ENCODE results near the gene LEUTX.

LEUTX gene

GRCh38 chr19:39778763-39779162 lies at the start of gene LEUTX:
Gene LEUTX, plus strand, starts transcription at chr19:39778854. Its CDS starts 67 bp downstream, at chr19:39778921.
- H3K4me1 ChIP-seq, result no peaks in the 10 kb centered on the region
- TF ChIP-seq Cebpa-rat (IDR thresholded peaks at IDR 0.05), result no peak

DNA sequence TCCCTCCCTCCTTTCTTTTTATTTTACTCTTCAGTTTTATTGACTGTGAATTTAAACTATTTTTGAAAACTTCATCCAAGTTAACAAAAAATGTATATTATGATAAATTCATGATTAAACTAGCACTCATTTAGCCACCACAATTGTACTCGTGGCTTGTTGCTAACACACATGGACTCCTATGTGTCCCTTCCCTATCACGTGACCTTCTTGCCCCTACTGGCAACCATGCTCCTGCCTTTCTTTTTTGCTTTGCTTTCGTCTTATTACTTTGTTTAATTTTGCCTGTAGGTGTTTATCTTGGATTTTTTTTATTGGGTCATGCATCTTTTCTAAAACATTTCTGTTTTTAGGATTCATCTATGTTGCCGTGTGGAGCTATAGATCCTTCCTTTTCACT lies 49.1 kb upstream of the LEUTX start:
- H3K9ac ChIP-seq, result no peak overlapping the region
- no peaks in the 10 kb centered on the region for H3K4me1 ChIP-seq
- H3K4me2 ChIP-seq, result no peak overlapping the region
- no peak overlapping the region for H3K4me3 ChIP-seq
- H4K20me1 ChIP-seq, result no peaks in the 10 kb centered on the region
- no peaks in the 10 kb centered on the region for H3K36me3 ChIP-seq
- H3K9me3 ChIP-seq, result no peaks in the 10 kb centered on the region
- no peak overlapping the region for H3K27ac ChIP-seq
- H3K27me3 ChIP-seq, result no peaks in the 10 kb centered on the region
- TF ChIP-seq Cebpa-rat (IDR thresholded peaks at IDR 0.05), result no peak

More at GRCh38 chr19:39778763-39779162, at the start of gene LEUTX:
- no peak within 1 kb of the TSS for H3K4me2 ChIP-seq
- no peaks in the 10 kb centered on the region for H3K27me3 ChIP-seq
- H4K20me1 ChIP-seq, result no peaks in the 10 kb centered on the region
- no peak within 1 kb of the TSS for H3K27ac ChIP-seq
- no peak within 1 kb of the TSS for H3K9ac ChIP-seq
- H3K36me3 ChIP-seq, result no peaks in the 10 kb centered on the region
- no peaks in the 10 kb centered on the region for H3K9me3 ChIP-seq
- no peak within 1 kb of the TSS for H3K4me3 ChIP-seq

DNA sequence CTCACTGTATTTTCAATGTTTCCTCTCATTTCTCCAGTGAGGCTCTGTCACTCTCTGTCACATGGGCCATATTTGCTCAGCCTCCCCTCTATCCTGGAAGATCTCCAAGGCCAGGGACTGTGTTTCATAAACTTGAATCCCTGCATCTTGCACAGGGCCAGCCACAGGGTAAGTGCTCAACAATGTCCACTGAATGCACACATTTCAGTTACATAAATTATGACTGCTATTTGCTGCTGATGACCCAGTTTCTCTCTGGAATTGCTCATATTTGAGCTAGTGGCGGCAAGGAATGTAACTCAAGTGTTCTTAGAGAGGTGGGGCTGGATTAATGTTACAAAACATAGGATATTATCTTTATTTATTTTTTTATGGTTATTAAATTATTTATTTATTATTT lies 47.0 kb upstream of the LEUTX start:
- no peaks in the 10 kb centered on the region for H4K20me1 ChIP-seq
- no peak overlapping the region for H3K4me3 ChIP-seq
- no peaks in the 10 kb centered on the region for H3K9me3 ChIP-seq
- H3K27me3 ChIP-seq, result no peaks in the 10 kb centered on the region
- no peak overlapping the region for H3K9ac ChIP-seq
- TF ChIP-seq Cebpa-rat (IDR thresholded peaks at IDR 0.05), result no peak
- no peaks in the 10 kb centered on the region for H3K4me1 ChIP-seq
- no peaks in the 10 kb centered on the region for H3K36me3 ChIP-seq
- no peak overlapping the region for H3K27ac ChIP-seq
- no peak overlapping the region for H3K4me2 ChIP-seq

DNA sequence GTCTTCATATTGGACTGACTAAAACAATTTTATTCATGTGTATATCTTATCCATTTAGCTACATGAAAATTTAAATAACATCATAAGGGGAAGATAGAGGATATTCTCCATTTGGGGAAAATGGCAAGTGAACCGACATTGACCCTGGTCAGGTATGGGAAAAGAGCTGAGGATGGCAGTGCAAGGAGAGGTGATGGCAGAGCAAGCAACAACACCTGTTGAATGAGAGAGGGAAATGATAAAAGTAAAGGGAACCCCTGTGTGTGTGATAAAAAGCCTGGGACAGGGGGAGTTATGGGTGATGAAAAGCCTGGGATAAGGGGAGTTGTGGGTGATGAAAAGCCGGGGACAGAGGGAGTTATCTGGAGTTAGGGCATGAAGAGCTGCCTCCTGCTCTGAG lies 44.8 kb upstream of the LEUTX start:
- TF ChIP-seq Cebpa-rat (IDR thresholded peaks at IDR 0.05), result no peak
- H3K9ac ChIP-seq, result no peak overlapping the region
- no peak overlapping the region for H3K27ac ChIP-seq
- no peaks in the 10 kb centered on the region for H3K4me1 ChIP-seq
- no peaks in the 10 kb centered on the region for H4K20me1 ChIP-seq
- no peaks in the 10 kb centered on the region for H3K27me3 ChIP-seq
- H3K4me2 ChIP-seq, result no peak overlapping the region
- no peaks in the 10 kb centered on the region for H3K36me3 ChIP-seq
- H3K9me3 ChIP-seq, result no peaks in the 10 kb centered on the region
- H3K4me3 ChIP-seq, result no peak overlapping the region

DNA sequence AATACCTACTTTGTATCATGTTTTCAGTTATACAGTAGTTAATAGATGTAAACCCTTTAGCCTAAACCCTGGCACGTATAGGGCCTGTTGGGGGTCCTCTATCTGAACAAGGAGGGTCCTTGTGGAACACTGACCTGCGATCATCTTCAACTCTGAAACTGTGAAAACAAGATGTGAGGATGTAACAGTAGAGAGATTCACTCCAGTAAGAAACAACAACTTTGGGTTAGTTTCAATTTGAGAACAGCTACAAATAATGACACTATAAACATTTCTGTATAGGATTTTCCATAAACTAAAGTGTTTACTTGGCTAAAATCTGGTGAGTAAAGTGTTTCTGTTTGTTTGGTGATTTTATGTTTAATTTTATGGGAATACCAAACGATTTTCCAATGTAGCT lies 43.0 kb upstream of the LEUTX start:
- Histone ChIP-seq H3K9me3 (no peaks in the 10 kb centered on the region), H3K36me3 (no peaks in the 10 kb centered on the region), H3K4me3 (no peak overlapping the region), H3K27ac (no peak overlapping the region), H4K20me1 (no peaks in the 10 kb centered on the region), H3K4me2 (no peak overlapping the region), H3K4me1 (no peaks in the 10 kb centered on the region), H3K9ac (no peak overlapping the region), H3K27me3 (no peaks in the 10 kb centered on the region)
- no peak for TF ChIP-seq Cebpa-rat (IDR thresholded peaks at IDR 0.05)

DNA sequence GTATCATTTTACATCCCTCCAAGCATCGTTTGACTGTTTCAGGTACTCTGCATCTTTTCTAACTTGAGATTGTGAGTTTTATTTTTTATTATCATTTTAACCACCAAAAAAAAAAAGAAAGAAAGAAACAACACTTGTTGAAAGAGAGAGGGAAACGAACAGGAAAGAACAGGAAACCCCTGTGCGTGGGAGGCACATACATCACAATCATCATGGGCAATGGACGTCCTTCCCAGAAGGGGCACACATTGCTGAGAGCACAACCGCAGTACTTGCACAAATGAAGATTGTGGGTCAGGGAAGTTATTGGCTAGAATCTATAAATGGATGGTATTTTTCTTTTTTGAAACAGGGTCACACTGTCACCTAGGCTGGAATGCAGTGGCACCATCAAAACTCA lies 42.6 kb upstream of the LEUTX start:
- no peaks in the 10 kb centered on the region for H3K27me3 ChIP-seq

GRCh38 chr19:39737351-39737750 lies 41.3 kb upstream of the LEUTX start:
- H3K9ac ChIP-seq, result no peak overlapping the region
- no peaks in the 10 kb centered on the region for H3K27me3 ChIP-seq
- no peak overlapping the region for H3K4me3 ChIP-seq
- no peak overlapping the region for H3K4me2 ChIP-seq
- no peaks in the 10 kb centered on the region for H4K20me1 ChIP-seq
- no peaks in the 10 kb centered on the region for H3K9me3 ChIP-seq
- H3K27ac ChIP-seq, result no peak overlapping the region
- no peak for TF ChIP-seq Cebpa-rat (IDR thresholded peaks at IDR 0.05)
- no peaks in the 10 kb centered on the region for H3K36me3 ChIP-seq
- no peaks in the 10 kb centered on the region for H3K4me1 ChIP-seq

More for the DNA sequence above, 42.6 kb upstream of the LEUTX start:
- Histone ChIP-seq H3K4me2 (no peak overlapping the region), H3K9ac (no peak overlapping the region), H3K9me3 (no peaks in the 10 kb centered on the region), H3K4me1 (no peaks in the 10 kb centered on the region), H3K27ac (no peak overlapping the region), H3K4me3 (no peak overlapping the region), H3K36me3 (no peaks in the 10 kb centered on the region), H4K20me1 (no peaks in the 10 kb centered on the region)
- TF ChIP-seq Cebpa-rat (IDR thresholded peaks at IDR 0.05), result no peak

DNA sequence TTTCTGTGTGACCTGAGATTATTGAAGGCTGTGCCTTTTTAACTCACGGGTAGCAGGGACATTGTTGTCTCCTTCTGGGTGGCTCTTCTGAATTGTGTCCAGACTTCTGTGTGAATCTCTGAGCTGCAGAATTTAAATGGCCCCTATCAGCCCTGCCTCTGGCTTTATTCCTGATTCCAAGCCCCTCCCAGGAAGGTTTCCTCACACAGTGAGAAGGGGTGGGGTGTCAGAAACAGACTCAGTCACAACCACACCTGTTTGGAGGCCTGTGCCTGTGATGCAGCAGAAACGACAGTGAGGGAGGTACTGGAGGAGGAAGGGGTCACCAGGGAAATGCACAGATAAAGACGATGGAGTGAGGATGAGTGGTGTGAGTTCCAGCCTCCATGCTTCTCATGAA lies 40.8 kb upstream of the LEUTX start, which contains the start of gene CLC:
Gene CLC, minus strand, starts transcription at position 139 of the 400 bp plus-strand sequence. Its CDS starts 77 bp downstream, at position 62.
- no peaks in the 10 kb centered on the region for H3K27me3 ChIP-seq

DNA sequence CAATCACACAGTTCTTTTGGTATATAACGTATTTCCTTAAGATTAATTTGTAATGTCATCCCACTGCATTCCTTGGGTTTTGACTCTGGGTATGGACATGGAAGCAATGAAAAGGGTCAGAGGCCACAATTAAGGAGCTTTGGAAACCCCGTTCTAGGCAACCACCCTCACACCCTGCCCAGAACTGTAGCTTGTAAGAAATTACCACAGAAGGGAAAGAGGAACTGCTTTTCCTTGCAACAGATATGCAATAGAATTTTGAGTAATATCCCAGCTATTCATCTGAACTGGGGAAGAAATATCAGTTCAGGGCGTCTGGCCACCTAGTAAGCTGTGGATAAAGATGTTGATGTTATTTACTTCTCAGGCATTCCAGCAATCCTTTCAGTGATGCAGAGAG lies 39.8 kb upstream of the LEUTX start:
- H3K4me1 ChIP-seq, result no peaks in the 10 kb centered on the region

More for the DNA sequence above, 40.8 kb upstream of the LEUTX start, which contains the start of gene CLC:
- H3K36me3 ChIP-seq, result no peaks in the 10 kb centered on the region
- no peaks in the 10 kb centered on the region for H4K20me1 ChIP-seq
- H3K4me1 ChIP-seq, result no peaks in the 10 kb centered on the region
- H3K4me3 ChIP-seq, result no peak within 1 kb of the TSS
- H3K27ac ChIP-seq, result no peak within 1 kb of the TSS
- no peak within 1 kb of the TSS for H3K4me2 ChIP-seq
- no peak for TF ChIP-seq Cebpa-rat (IDR thresholded peaks at IDR 0.05)
- H3K9me3 ChIP-seq, result no peaks in the 10 kb centered on the region
- H3K9ac ChIP-seq, result no peak within 1 kb of the TSS

DNA sequence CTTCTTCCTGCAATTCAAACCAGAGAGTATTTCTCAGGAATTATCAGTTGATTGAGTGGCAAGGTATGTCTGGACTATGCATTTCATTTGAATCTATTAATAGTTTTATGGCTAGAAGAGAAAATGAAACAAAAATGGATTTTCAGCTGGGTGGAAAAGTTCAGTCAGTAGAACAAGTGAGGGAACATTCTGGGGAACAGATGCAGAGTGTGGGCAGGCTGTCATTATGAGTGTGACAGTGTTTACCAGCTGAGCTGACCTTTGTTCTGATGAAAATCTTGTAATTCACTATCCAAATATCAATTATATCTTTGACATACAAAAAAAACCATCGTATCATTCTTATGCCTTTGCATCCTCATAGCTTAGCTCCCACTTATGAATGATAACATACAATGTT lies 38.3 kb upstream of the LEUTX start:
- Histone ChIP-seq H3K4me3 (no peak overlapping the region), H3K27ac (no peak overlapping the region), H3K27me3 (no peaks in the 10 kb centered on the region), H3K9ac (no peak overlapping the region), H3K36me3 (no peaks in the 10 kb centered on the region), H3K9me3 (no peaks in the 10 kb centered on the region), H3K4me2 (no peak overlapping the region), H4K20me1 (no peaks in the 10 kb centered on the region), H3K4me1 (no peaks in the 10 kb centered on the region)
- TF ChIP-seq Cebpa-rat (IDR thresholded peaks at IDR 0.05), result no peak

More for the DNA sequence above, 39.8 kb upstream of the LEUTX start:
- Histone ChIP-seq H3K9me3 (no peaks in the 10 kb centered on the region), H4K20me1 (no peaks in the 10 kb centered on the region), H3K27me3 (no peaks in the 10 kb centered on the region), H3K27ac (no peak overlapping the region), H3K9ac (no peak overlapping the region), H3K36me3 (no peaks in the 10 kb centered on the region), H3K4me2 (no peak overlapping the region), H3K4me3 (no peak overlapping the region)
- TF ChIP-seq Cebpa-rat (IDR thresholded peaks at IDR 0.05), result no peak

DNA sequence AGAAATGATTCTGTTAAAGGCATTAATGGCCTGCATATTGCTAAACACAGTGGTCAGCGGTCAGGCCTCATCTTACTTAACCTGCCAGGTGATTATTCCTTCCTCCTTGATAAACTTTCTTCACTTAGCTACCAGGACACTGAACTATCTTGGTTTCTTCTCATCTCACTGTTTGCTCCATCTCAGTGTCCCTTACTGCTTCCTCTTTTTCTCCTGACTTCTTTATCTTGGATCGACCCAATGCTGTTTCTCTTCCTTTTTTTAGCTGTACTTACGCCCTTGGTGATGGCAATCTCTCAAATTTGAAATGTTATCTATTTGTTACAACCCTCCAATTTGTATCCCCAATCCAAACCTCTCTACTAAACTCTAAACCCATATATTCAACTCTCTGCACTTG lies 33.0 kb upstream of the LEUTX start:
- Histone ChIP-seq H3K9ac (no peak overlapping the region), H3K4me2 (no peak overlapping the region), H4K20me1 (no peaks in the 10 kb centered on the region), H3K36me3 (no peaks in the 10 kb centered on the region), H3K9me3 (no peaks in the 10 kb centered on the region), H3K4me3 (no peak overlapping the region), H3K27ac (no peak overlapping the region), H3K27me3 (no peaks in the 10 kb centered on the region), H3K4me1 (no peaks in the 10 kb centered on the region)
- no peak for TF ChIP-seq Cebpa-rat (IDR thresholded peaks at IDR 0.05)

Data from BLaER1 (cell line).